Activated B cell treated with CpG ODN at 0.5 μM for 24 hours (primary cell): ENCODE measurements around the gene ACVR2B. TPM values are rescaled to one million over a fixed set of nuclear protein-coding genes. Genes with fewer than 3 reads are reported as not detected.

Source experiments
- ATAC-seq: fragments of 200-7000 bp; cut with Tn5 transposase; one replicate; pipeline ENCODE4 v1.10.0; 2021; ENCODE audit warnings: low read depth, mild to moderate bottlenecking, moderate library complexity
- CTCF ChIA-PET: fragments of 350-600 bp; sonication (Branson Sonifier 250); formaldehyde crosslinking; loops from one replicate; lab custom pipeline; 2021; ENCODE audit warnings: antibody characterized with exemption; lab: Charles Lee
- POLR2A ChIA-PET: fragments of 350-600 bp; sonication (Branson Sonifier 250); formaldehyde crosslinking; loops from one replicate; lab custom pipeline; 2021; ENCODE audit warnings: antibody characterized with exemption; lab: Charles Lee
- DNase-seq: peaks from one replicate; pipeline ENCODE4 v3.0.0; 2022
- H3K27ac Mint-ChIP-seq: one replicate; pipeline ENCODE4 v1.8.0; 2020; ENCODE audit warnings: mixed read lengths
- H3K27me3 Mint-ChIP-seq: one replicate; pipeline ENCODE4 v1.8.0; 2021; ENCODE audit warnings: mixed read lengths
- H3K36me3 Mint-ChIP-seq: one replicate; pipeline ENCODE4 v1.8.0; 2021; ENCODE audit warnings: low read depth, mixed read lengths
- H3K4me1 Mint-ChIP-seq: one replicate; pipeline ENCODE4 v1.8.0; 2021; ENCODE audit warnings: mixed read lengths
- H3K4me3 Mint-ChIP-seq: one replicate; pipeline ENCODE4 v1.8.0; 2020; ENCODE audit warnings: mild to moderate bottlenecking, mixed read lengths
- H3K9me3 Mint-ChIP-seq: one replicate; pipeline ENCODE4 v1.8.0; 2020; ENCODE audit warnings: mixed read lengths
- intact Hi-C: fragments of 100-400 bp; cut with micrococcal nuclease; formaldehyde crosslinking; loops from one replicate; pipeline ENCODE4 v1.15.1; 2024
- total RNA-seq: library from RNA; stranded (reverse); gene quantifications from 2 replicates; pipeline ENCODE4 v1.2.3, GENCODE V29; 2022
- TF ChIP-seq, protein P1 (sequence below): fragments of 200-600 bp; IDR thresholded peaks from one replicate; pipeline ENCODE4 v1.8.0; 2022; ENCODE audit warnings: antibody characterized with exemption, mild to moderate bottlenecking

ACVR2B gene
- total RNA-seq, 1 donor from 2014 or later: 1.4 TPM

DNA sequence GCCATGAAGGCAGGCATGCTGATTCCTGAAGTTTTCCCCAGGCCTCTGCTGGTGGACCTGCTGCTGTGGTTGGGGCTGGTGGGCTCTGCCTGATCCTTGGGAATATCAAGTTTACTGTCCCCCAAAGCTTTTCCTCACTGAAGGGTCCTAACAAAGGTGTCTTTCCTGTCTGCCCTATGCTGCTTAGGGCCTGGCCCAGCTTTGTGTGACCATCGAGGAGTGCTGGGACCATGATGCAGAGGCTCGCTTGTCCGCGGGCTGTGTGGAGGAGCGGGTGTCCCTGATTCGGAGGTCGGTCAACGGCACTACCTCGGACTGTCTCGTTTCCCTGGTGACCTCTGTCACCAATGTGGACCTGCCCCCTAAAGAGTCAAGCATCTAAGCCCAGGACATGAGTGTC lies 29.3 kb downstream of the ACVR2B start:
- no peak for ATAC-seq
- Mint-ChIP-seq H3K36me3 (peaks cover 3% of the 10 kb centered on the region), H3K9me3 (no peaks in the 10 kb centered on the region), H3K4me3 (no peak overlapping the region), H3K27ac (no peak overlapping the region), H3K27me3 (no peaks in the 10 kb centered on the region), H3K4me1 (peaks cover 2% of the 10 kb centered on the region)
- intact Hi-C loops: no loop called here
- POLR2A ChIA-PET: no interaction called here
- TF ChIP-seq, protein P1, sequence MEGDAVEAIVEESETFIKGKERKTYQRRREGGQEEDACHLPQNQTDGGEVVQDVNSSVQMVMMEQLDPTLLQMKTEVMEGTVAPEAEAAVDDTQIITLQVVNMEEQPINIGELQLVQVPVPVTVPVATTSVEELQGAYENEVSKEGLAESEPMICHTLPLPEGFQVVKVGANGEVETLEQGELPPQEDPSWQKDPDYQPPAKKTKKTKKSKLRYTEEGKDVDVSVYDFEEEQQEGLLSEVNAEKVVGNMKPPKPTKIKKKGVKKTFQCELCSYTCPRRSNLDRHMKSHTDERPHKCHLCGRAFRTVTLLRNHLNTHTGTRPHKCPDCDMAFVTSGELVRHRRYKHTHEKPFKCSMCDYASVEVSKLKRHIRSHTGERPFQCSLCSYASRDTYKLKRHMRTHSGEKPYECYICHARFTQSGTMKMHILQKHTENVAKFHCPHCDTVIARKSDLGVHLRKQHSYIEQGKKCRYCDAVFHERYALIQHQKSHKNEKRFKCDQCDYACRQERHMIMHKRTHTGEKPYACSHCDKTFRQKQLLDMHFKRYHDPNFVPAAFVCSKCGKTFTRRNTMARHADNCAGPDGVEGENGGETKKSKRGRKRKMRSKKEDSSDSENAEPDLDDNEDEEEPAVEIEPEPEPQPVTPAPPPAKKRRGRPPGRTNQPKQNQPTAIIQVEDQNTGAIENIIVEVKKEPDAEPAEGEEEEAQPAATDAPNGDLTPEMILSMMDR: no peak
- CTCF ChIA-PET: interaction anchor here (0.8 to 3.5 kb wide), 3 partner anchors 10 to 509 kb away, joined by 3 to 9 read pairs (median 4); no protein-coding TSS in a partner anchor
- no peak for DNase-seq

DNA sequence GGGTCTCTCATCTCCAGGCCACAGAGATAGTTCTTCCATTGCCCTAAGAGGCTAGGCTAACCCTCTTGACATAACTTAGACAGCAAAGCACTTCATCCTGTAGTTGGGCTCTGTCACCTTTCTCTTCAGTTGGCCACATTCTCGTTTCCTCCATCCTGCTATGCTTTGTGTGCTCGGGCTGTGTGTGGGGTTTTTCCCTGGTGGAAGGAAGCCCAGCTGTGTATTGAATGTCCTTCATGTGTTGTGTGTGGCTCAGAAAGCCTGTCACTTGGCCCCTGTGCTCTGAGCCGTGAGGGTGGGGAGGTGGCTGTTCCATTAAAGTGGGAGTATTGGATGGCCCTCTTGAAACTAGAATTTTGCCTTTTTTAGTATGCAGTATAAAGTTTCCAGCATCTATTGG lies 33.6 kb downstream of the ACVR2B start:
- ChIA-PET POLR2A (no interaction called here), CTCF (no interaction called here)
- TF ChIP-seq, protein P1: no peak
- no peaks in the 10 kb centered on the region for H3K9me3 Mint-ChIP-seq
- intact Hi-C loops: no loop called here
- H3K27me3 Mint-ChIP-seq: no peaks in the 10 kb centered on the region
- ATAC-seq (no peak), DNase-seq (no peak)
- no peak overlapping the region for H3K27ac Mint-ChIP-seq
- H3K4me1 Mint-ChIP-seq: peaks cover 2% of the 10 kb centered on the region
- peaks cover 3% of the 10 kb centered on the region for H3K36me3 Mint-ChIP-seq
- no peak overlapping the region for H3K4me3 Mint-ChIP-seq

DNA sequence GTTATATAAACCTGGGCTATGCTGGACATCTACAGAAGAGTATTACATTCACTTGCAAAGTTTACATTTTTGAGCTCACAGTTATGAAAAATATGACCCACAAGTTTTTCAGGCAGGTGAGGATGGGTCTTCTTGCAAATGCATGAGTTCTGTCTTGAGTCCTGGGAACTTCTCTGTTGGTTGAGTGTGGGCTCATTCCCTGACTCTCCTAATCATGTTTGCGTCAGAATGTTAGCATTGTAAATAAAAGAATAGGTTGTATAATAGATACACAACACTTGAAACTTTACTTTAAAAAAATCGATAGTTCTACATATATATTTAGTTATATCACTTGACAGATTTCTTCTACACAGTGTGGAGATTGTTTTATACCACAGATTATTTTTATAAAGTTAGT lies 35.3 kb downstream of the ACVR2B start:
- no peak overlapping the region for H3K4me3 Mint-ChIP-seq
- intact Hi-C loops: no loop called here
- no peaks in the 10 kb centered on the region for H3K9me3 Mint-ChIP-seq
- TF ChIP-seq, protein P1: no peak
- no peaks in the 10 kb centered on the region for H3K27me3 Mint-ChIP-seq
- H3K36me3 Mint-ChIP-seq: no peaks in the 10 kb centered on the region
- ChIA-PET POLR2A (no interaction called here), CTCF (no interaction called here)
- ATAC-seq (no peak), DNase-seq (no peak)
- H3K4me1 Mint-ChIP-seq: peaks cover 2% of the 10 kb centered on the region
- no peak overlapping the region for H3K27ac Mint-ChIP-seq

DNA sequence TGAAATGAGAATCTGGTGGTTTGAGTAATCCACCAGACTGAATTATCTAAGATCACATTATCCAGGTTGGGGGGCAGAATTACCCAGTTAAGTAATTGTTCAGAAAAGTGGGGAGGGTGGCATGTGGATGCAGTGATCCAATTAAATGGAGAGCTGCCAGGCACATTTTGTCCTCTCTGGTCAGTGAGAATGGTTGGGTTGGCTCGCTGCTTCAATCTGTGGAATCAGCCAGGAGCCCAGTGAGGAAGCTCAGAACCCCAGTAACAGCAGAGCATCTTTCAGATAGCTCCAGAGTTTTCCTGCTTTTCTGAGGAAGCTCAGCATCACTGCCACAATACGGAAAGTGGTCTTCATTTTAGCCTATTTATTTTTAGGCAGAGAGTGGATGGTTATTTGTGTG lies 36.1 kb downstream of the ACVR2B start:
- ATAC-seq: no peak
- CTCF ChIA-PET: interaction anchor here (0.7 kb wide), 1 partner anchor 9 kb away, joined by 3 read pairs; no protein-coding TSS in a partner anchor
- intact Hi-C loops: no loop called here
- H3K36me3 Mint-ChIP-seq: no peaks in the 10 kb centered on the region
- POLR2A ChIA-PET: no interaction called here
- H3K4me3 Mint-ChIP-seq: no peak overlapping the region
- H3K27me3 Mint-ChIP-seq: no peaks in the 10 kb centered on the region
- peaks cover 2% of the 10 kb centered on the region for H3K4me1 Mint-ChIP-seq
- TF ChIP-seq, protein P1: no peak
- H3K9me3 Mint-ChIP-seq: no peaks in the 10 kb centered on the region
- H3K27ac Mint-ChIP-seq: no peak overlapping the region
- DNase-seq: no peak

DNA sequence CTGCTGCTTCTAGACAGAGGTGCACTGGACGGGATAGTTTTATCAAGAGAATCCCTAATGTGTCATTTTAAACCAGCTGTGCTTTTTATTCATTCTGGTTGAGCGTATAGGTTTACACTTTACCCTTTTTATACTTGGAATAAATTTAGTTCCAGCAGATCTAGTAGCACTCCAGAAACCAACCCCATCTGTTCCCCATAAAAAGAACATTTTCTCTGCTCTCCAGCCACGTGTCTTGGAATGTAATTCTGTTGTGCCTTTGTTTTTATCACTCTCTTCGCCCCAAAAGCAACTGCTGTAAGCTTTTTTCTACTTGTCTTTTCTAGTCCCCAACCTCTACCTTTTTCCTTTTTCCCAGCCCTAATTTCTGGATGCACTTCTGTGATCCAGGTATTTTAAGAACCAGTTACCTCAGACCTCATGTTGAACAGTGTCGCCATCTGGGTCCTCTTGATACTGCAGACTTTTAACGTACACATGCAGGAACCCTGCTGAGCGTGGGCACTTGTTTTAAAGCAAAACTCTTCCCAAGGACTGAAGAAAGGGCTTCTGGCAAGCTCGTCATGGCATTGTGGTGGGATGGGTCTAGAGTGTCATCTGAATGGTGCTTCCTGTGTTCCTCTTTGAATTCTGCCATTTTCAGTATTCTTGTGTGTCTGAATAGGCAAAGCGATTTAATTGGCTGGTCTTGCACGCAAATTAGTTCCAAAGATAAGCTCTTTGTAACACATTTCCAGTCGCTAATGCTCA lies 36.8 kb downstream of the ACVR2B start:
- H3K9me3 Mint-ChIP-seq: no peaks in the 10 kb centered on the region
- peaks cover 2% of the 10 kb centered on the region for H3K4me1 Mint-ChIP-seq
- POLR2A ChIA-PET: no interaction called here
- no peak overlapping the region for H3K4me3 Mint-ChIP-seq
- CTCF ChIA-PET: no interaction called here
- intact Hi-C loops: no loop called here
- H3K27ac Mint-ChIP-seq: no peak overlapping the region
- H3K36me3 Mint-ChIP-seq: no peaks in the 10 kb centered on the region
- no peaks in the 10 kb centered on the region for H3K27me3 Mint-ChIP-seq
- TF ChIP-seq, protein P1: no peak
- ATAC-seq (no peak), DNase-seq (no peak)
